ENCODE data around the gene SYNM. TPM values are rescaled to one million over a fixed set of nuclear protein-coding genes. Genes with fewer than 3 reads are reported as not detected.

SYNM gene
- total RNA-seq, 4 donors from 2014 or later, result 98.3 to 414 (median 158) TPM

- intact Hi-C loops (cut with DNase I; ENCODE audit: low total_unique reads) (no loop called here), in situ Hi-C loops (cut with MboI; ENCODE audit: low pct_ligation_motif_present in 1 of 4, low pct_unique_long_range_greater_than_20kb in 1 of 4, low sequenced_read_pairs in 3 of 4) (no loop called here)
- DNase-seq, result no peak
- Histone ChIP-seq H3K9me3 (no peaks in the 10 kb centered on the region), H3K4me1 (peaks cover 0 to 6% (median 0%) of the 10 kb centered on the region in 4 donors), H3K36me3 (no peaks in the 10 kb centered on the region), H3K27ac (peak overlapping the region; percentile 3 to 92 (median 82)), H3K4me3 (no peak overlapping the region), H3K27me3 (no peaks in the 10 kb centered on the region)
- 81 to 85% methylated on average over 8 to 11 of the region's 11 CpGs for WGBS, 2 donors (ENCODE audit: low coverage in 1 of 2)
- no peak for TF ChIP-seq POLR2AphosphoS5 (IDR thresholded peaks at IDR 0.05)
- no peak for TF ChIP-seq EP300 (IDR thresholded peaks at IDR 0.05; ENCODE audit: low read depth)
- TF ChIP-seq CTCF (IDR thresholded peaks at IDR 0.05), result no peak
- no peak for TF ChIP-seq POLR2A (IDR thresholded peaks at IDR 0.05)
These were observed 29.5 kb downstream of the SYNM start for GRCh38 chr15:99134317-99134821.

GRCh38 chr15:99135194-99135593 is 30.3 kb downstream of the SYNM start:
- intact Hi-C loops (cut with DNase I; ENCODE audit: low total_unique reads), result no loop called here
- in situ Hi-C loops (cut with MboI; ENCODE audit: low pct_ligation_motif_present in 1 of 4, low pct_unique_long_range_greater_than_20kb in 1 of 4, low sequenced_read_pairs in 3 of 4), result no loop called here
- 61 to 86% methylated on average over 3 to 4 of the region's 4 CpGs for WGBS, 2 donors (ENCODE audit: low coverage in 1 of 2)
- Histone ChIP-seq H3K9me3 (no peaks in the 10 kb centered on the region), H3K27ac (peak overlapping the region; percentile 1 to 92 (median 82)), H3K4me3 (no peak overlapping the region), H3K27me3 (no peaks in the 10 kb centered on the region), H3K36me3 (no peaks in the 10 kb centered on the region), H3K4me1 (peaks cover 0 to 6% (median 0%) of the 10 kb centered on the region in 4 donors)
- no peak for DNase-seq
- TF ChIP-seq CTCF (IDR thresholded peaks at IDR 0.05) (no peak), POLR2A (IDR thresholded peaks at IDR 0.05) (no peak), EP300 (IDR thresholded peaks at IDR 0.05; ENCODE audit: low read depth) (no peak), POLR2AphosphoS5 (IDR thresholded peaks at IDR 0.05) (no peak)

- Histone ChIP-seq H3K27me3 (no peaks in the 10 kb centered on the region), H3K4me1 (peaks cover 0 to 6% (median 0%) of the 10 kb centered on the region in 4 donors), H3K9me3 (no peaks in the 10 kb centered on the region), H3K36me3 (no peaks in the 10 kb centered on the region), H3K27ac (peak overlapping the region; percentile 8 to 92 (median 82)), H3K4me3 (no peak overlapping the region)
- DNase-seq, result no peak
- 51 to 73% methylated on average over 2 to 13 of the region's 13 CpGs for WGBS, 2 donors (ENCODE audit: low coverage in 1 of 2)
- peak in 1 of 3 donors; percentile 24 for TF ChIP-seq POLR2AphosphoS5 (IDR thresholded peaks at IDR 0.05)
- no peak for TF ChIP-seq CTCF (IDR thresholded peaks at IDR 0.05)
- in situ Hi-C loops (cut with MboI; ENCODE audit: low pct_ligation_motif_present in 1 of 4, low pct_unique_long_range_greater_than_20kb in 1 of 4, low sequenced_read_pairs in 3 of 4) (no loop called here), intact Hi-C loops (cut with DNase I; ENCODE audit: low total_unique reads) (no loop called here)
These were observed 32.2 kb downstream of the SYNM start for GRCh38 chr15:99137111-99137546.

- no peaks in the 10 kb centered on the region for H3K9me3 ChIP-seq
- peaks cover 0 to 2% (median under 1%) of the 10 kb centered on the region in 4 donors for H3K4me1 ChIP-seq
- H3K36me3 ChIP-seq, result no peaks in the 10 kb centered on the region
- H3K27me3 ChIP-seq, result no peaks in the 10 kb centered on the region
- in situ Hi-C loops (cut with MboI; ENCODE audit: low pct_ligation_motif_present in 1 of 4, low pct_unique_long_range_greater_than_20kb in 1 of 4, low sequenced_read_pairs in 3 of 4), result no loop called here
- DNase-seq, result no peak
- H3K27ac ChIP-seq, result peak overlapping the region; percentile 8 to 92 (median 82)
- no peak overlapping the region for H3K4me3 ChIP-seq
- TF ChIP-seq POLR2A (IDR thresholded peaks at IDR 0.05) (no peak), POLR2AphosphoS5 (IDR thresholded peaks at IDR 0.05) (no peak), CTCF (IDR thresholded peaks at IDR 0.05) (no peak), EP300 (IDR thresholded peaks at IDR 0.05; ENCODE audit: low read depth) (no peak)
- intact Hi-C loops (cut with DNase I; ENCODE audit: low total_unique reads), result no loop called here
- 89% methylated on average over 5 of the region's 5 CpGs; no CpG with 5 or more reads in 1 of the 2 donors for WGBS, 2 donors (ENCODE audit: low coverage in 1 of 2)
These were observed 33.0 kb downstream of the SYNM start for GRCh38 chr15:99137877-99138276.
